A549 (cell line): ENCODE measurements around the gene CHTOP. TPM values are rescaled to one million over a fixed set of nuclear protein-coding genes. Genes with fewer than 3 reads are reported as not detected.

Experiments used
- ATAC-seq, 2 experiments: fragments of 200-7000 bp in 1 of 2; fragments of >200 bp in 1 of 2; cut with Nextera tagmentation in 1 of 2; cut with Tn5 transposase in 1 of 2; 3 replicates each; pipeline versions ENCODE4 v1.8.0 to v1.9.1; 2018 to 2020; ENCODE audit warnings: mild to moderate bottlenecking in 1 of 2, moderate library complexity in 1 of 2
- CTCF ChIA-PET: fragments of 300-600 bp; sonication (Branson Sonifier 250); formaldehyde crosslinking; extraction: SDS; loops from one replicate; lab custom pipeline; 2021; ENCODE audit warnings: antibody characterized with exemption, inconsistent platforms; lab: Yijun Ruan, JAX
- POLR2A ChIA-PET: fragments of 350-600 bp; formaldehyde crosslinking; extraction: SDS; loops from one replicate; lab custom pipeline; 2021; ENCODE audit warnings: antibody characterized with exemption, inconsistent platforms; lab: Yijun Ruan, JAX
- DNase-seq, 2 experiments: peaks; one replicate each; pipeline versions ENCODE4 v3.0.0 to v3.0.0-alpha.2; 2011 to 2016; ENCODE audit warnings: low read depth in 1 of 2, low spot score in 1 of 2
- FAIRE-seq: peaks from 2 replicates; lab custom pipeline; 2011; peaks lifted over from hg19 to GRCh38; lab: Jason Lieb, UNC
- H3K27ac ChIP-seq, 2 experiments: fragments of >200 bp; sonication (Bioruptor Twin); formaldehyde crosslinking; 3 replicates each; pipeline ENCODE4 v1.5.1; 2016 to 2017
- H3K4me1 ChIP-seq: fragments of >200 bp; sonication (Bioruptor Twin); formaldehyde crosslinking; 3 replicates; pipeline ENCODE4 v1.6.1; 2016
- H3K4me2 ChIP-seq: fragments of >200 bp; sonication (Bioruptor Twin); formaldehyde crosslinking; 3 replicates; pipeline ENCODE4 v1.6.1; 2016
- H3K4me3 ChIP-seq: fragments of >200 bp; sonication (Bioruptor Twin); formaldehyde crosslinking; 3 replicates; pipeline ENCODE4 v1.5.1; 2016
- H3K9me3 ChIP-seq: fragments of >200 bp; sonication (Bioruptor Twin); formaldehyde crosslinking; 3 replicates; pipeline ENCODE4 v1.6.1; 2016
- BHLHE40 ChIP-seq: IDR thresholded peaks from 2 replicates; pipeline ENCODE4 v1.6.1; 2012; ENCODE audit warnings: low read depth, low read length, inconsistent platforms
- CTCF ChIP-seq: fragments of >200 bp; sonication (Bioruptor Twin); formaldehyde crosslinking; IDR thresholded peaks from 3 replicates; pipeline ENCODE4 v1.5.1; 2016
- EHF ChIP-seq: fragments of 250-450 bp; sonication (Bioruptor Pico); IDR thresholded peaks from 2 replicates; pipeline ENCODE4 v1.5.0; 2020; ENCODE audit warnings: mild to moderate bottlenecking
- EHMT2 ChIP-seq: fragments of 200-600 bp; sonication (generic); IDR thresholded peaks from 2 replicates; pipeline ENCODE4 v1.6.1; 2016; ENCODE audit warnings: antibody characterized with exemption, low read depth, mild to moderate bottlenecking, moderate library complexity
- ESRRA ChIP-seq: fragments of 150-350 bp; IDR thresholded peaks from 2 replicates; pipeline ENCODE4 v1.6.1; 2014; ENCODE audit warnings: mild to moderate bottlenecking, low read length, borderline replicate concordance
- HDAC2 ChIP-seq: fragments of 200-600 bp; sonication (generic); IDR thresholded peaks from 2 replicates; pipeline ENCODE4 v1.6.1; 2016
- HOXA7 ChIP-seq: fragments of 250-450 bp; sonication (Bioruptor Pico); IDR thresholded peaks from 2 replicates; pipeline ENCODE4 v1.5.0; 2020; ENCODE audit warnings: mild to moderate bottlenecking, moderate library complexity
- MAFK ChIP-seq: fragments of 450-650 bp; IDR thresholded peaks from 2 replicates; pipeline ENCODE4 v1.6.1; 2014; ENCODE audit not compliant: partially characterized antibody
- NPAS2 ChIP-seq: fragments of 250-450 bp; sonication (Bioruptor Pico); IDR thresholded peaks from 2 replicates; pipeline ENCODE4 v1.8.0; 2022; ENCODE audit warnings: mild to moderate bottlenecking, moderate library complexity, borderline replicate concordance
- RFX5 ChIP-seq: fragments of 450-650 bp; IDR thresholded peaks from 2 replicates; pipeline ENCODE4 v1.7.1; 2014; ENCODE audit warnings: antibody characterized with exemption, mild to moderate bottlenecking, moderate library complexity
- TP53 ChIP-seq: fragments of 250-450 bp; sonication (Bioruptor Pico); IDR thresholded peaks from 2 replicates; pipeline ENCODE4 v1.5.0; 2021; ENCODE audit warnings: mild to moderate bottlenecking, moderate library complexity
- ZC3H11A ChIP-seq: fragments of 450-650 bp; IDR thresholded peaks from 2 replicates; pipeline ENCODE4 v1.6.1; 2014; ENCODE audit warnings: antibody characterized with exemption, mild to moderate bottlenecking
- WGBS: methylation state at CpG from one replicate; pipeline ENCODE4 v1.1.6; 2017; ENCODE audit errors: missing lambda C conversion rate; 5-methylcytosine and 5-hydroxymethylcytosine counted together
- polyA plus RNA-seq, 4 experiments: library from polyadenylated mRNA; depleted of rRNA in 3 of 4; stranded (reverse); fragments of >200 nt; fragmentation: RNase III in 1 of 4; extraction: RNeasy Plus Mini Kit Qiagen cat#74134 plus additional on column Dnase treatment in 1 of 4; gene quantifications; 2 replicates in 3 of 4; 3 replicates in 1 of 4; pipeline ENCODE4 v1.2.3, GENCODE V29; 2011 to 2017
- small RNA-seq, 6 experiments: library from RNA; depleted of rRNA; stranded (forward); fragments of <200 nt; gene quantifications; one replicate each; pipeline ENCODE3, GENCODE V24; 2012

The CHTOP gene
- polyA plus RNA-seq, 2 of the 4 experiments (the other 2 are of a cell fraction) = 79.2 to 98.1 TPM

- CTCF ChIA-PET = interaction anchor here (1.2 to 2.4 kb wide), 2 partner anchors 12 to 15 kb away, joined by 3 to 8 read pairs; partner anchors contain the start of gene NPR1
- Histone ChIP-seq H3K4me1 (peaks cover 19% of the 10 kb centered on the region), H3K9me3 (no peaks in the 10 kb centered on the region), H3K4me2 (no peak overlapping the region)
- DNase-seq = no peak
- no peak for ATAC-seq
- WGBS = 76% methylated on average over 2 of the region's 4 CpGs
- TF ChIP-seq HDAC2 (no peak), HOXA7 (CRISPR knock-in tag) (no peak), TP53 (CRISPR knock-in tag) (no peak), RFX5 (no peak), EHF (CRISPR knock-in tag) (no peak), CTCF (no peak), BHLHE40 (no peak), ZC3H11A (no peak), MAFK (no peak), NPAS2 (CRISPR knock-in tag) (no peak), ESRRA (no peak), EHMT2 (no peak)
- TF ChIP-seq, all 56 proteins: peak for 0
- no peak overlapping the region for H3K4me3 ChIP-seq
- H3K27ac ChIP-seq = no peak overlapping the region
- FAIRE-seq = no peak
- POLR2A ChIA-PET = interaction anchor here (0.9 kb wide), 1 partner anchor 34 kb away, joined by 3 read pairs; the partner anchor contains the start of gene INTS3
Measured at GRCh38 chr1:153693466-153693865, 59.6 kb downstream of the CHTOP start.

Small RNAs within 50 kb of the gene (small RNA-seq; reads per million reads assigned to genes)
- 0 reads per million in 6 experiments for gene MIR8083

Other genes starting within 250 kb of the CHTOP start
- gene S100A8, start 243.0 kb upstream of the CHTOP start, polyA plus RNA-seq (2011; rRNA removed) = not detected in 2 replicates
- gene S100A8, start 243.0 kb upstream of the CHTOP start, polyA plus RNA-seq (2017; fragmentation: RNase III; extraction: RNeasy Plus Mini Kit Qiagen cat#74134 plus additional on column Dnase treatment) = not detected in 3 replicates
- gene S100A7A, start 217.5 kb upstream of the CHTOP start, polyA plus RNA-seq (2011; rRNA removed) = not detected in 2 replicates
- not detected in 3 replicates for gene S100A7A, start 217.5 kb upstream of the CHTOP start, polyA plus RNA-seq (2017; fragmentation: RNase III; extraction: RNeasy Plus Mini Kit Qiagen cat#74134 plus additional on column Dnase treatment)
- not detected in 2 replicates for gene S100A7, start 173.4 kb upstream of the CHTOP start, polyA plus RNA-seq (2011; rRNA removed)
- not detected in 3 replicates for gene S100A7, start 173.4 kb upstream of the CHTOP start, polyA plus RNA-seq (2017; fragmentation: RNase III; extraction: RNeasy Plus Mini Kit Qiagen cat#74134 plus additional on column Dnase treatment)
- 898 and 1,226 TPM in 2 replicates for gene S100A6, start 98.1 kb upstream of the CHTOP start, polyA plus RNA-seq (2011; rRNA removed)
- 2,810 to 4,567 TPM (median 3,552 TPM) in 3 replicates for gene S100A6, start 98.1 kb upstream of the CHTOP start, polyA plus RNA-seq (2017; fragmentation: RNase III; extraction: RNeasy Plus Mini Kit Qiagen cat#74134 plus additional on column Dnase treatment)
- gene S100A5, start 93.1 kb upstream of the CHTOP start, polyA plus RNA-seq (2011; rRNA removed) = 0.48 and 0.68 TPM in 2 replicates
- gene S100A5, start 93.1 kb upstream of the CHTOP start, polyA plus RNA-seq (2017; fragmentation: RNase III; extraction: RNeasy Plus Mini Kit Qiagen cat#74134 plus additional on column Dnase treatment) = 0.17 to 0.57 TPM (median 0.45 TPM) in 3 replicates
- gene S100A4, start 88.3 kb upstream of the CHTOP start, polyA plus RNA-seq (2011; rRNA removed) = 590 and 814 TPM in 2 replicates
- gene S100A4, start 88.3 kb upstream of the CHTOP start, polyA plus RNA-seq (2017; fragmentation: RNase III; extraction: RNeasy Plus Mini Kit Qiagen cat#74134 plus additional on column Dnase treatment) = 2,180 to 3,189 TPM (median 2,584 TPM) in 3 replicates
- 25.0 and 25.4 TPM in 2 replicates for gene S100A3, start 84.8 kb upstream of the CHTOP start, polyA plus RNA-seq (2011; rRNA removed)
- 71.1 to 88.9 TPM (median 74.0 TPM) in 3 replicates for gene S100A3, start 84.8 kb upstream of the CHTOP start, polyA plus RNA-seq (2017; fragmentation: RNase III; extraction: RNeasy Plus Mini Kit Qiagen cat#74134 plus additional on column Dnase treatment)
- 5.1 and 6.0 TPM in 2 replicates for gene S100A2, start 68.2 kb upstream of the CHTOP start, polyA plus RNA-seq (2011; rRNA removed)
- gene S100A2, start 68.2 kb upstream of the CHTOP start, polyA plus RNA-seq (2017; fragmentation: RNase III; extraction: RNeasy Plus Mini Kit Qiagen cat#74134 plus additional on column Dnase treatment) = 13.4 to 19.5 TPM (median 15.9 TPM) in 3 replicates
- gene S100A16, start 20.9 kb upstream of the CHTOP start, polyA plus RNA-seq (2011; rRNA removed) = 270 and 294 TPM in 2 replicates
- 259 to 298 TPM (median 290 TPM) in 3 replicates for gene S100A16, start 20.9 kb upstream of the CHTOP start, polyA plus RNA-seq (2017; fragmentation: RNase III; extraction: RNeasy Plus Mini Kit Qiagen cat#74134 plus additional on column Dnase treatment)
- 0.21 and 0.65 TPM in 2 replicates for gene S100A14, start 17.7 kb upstream of the CHTOP start, polyA plus RNA-seq (2011; rRNA removed)
- gene S100A14, start 17.7 kb upstream of the CHTOP start, polyA plus RNA-seq (2017; fragmentation: RNase III; extraction: RNeasy Plus Mini Kit Qiagen cat#74134 plus additional on column Dnase treatment) = 0.16 to 0.21 TPM (median 0.21 TPM) in 3 replicates
- gene S100A13, start 6.6 kb upstream of the CHTOP start, polyA plus RNA-seq (2011; rRNA removed) = 98.9 and 113 TPM in 2 replicates
- 107 to 146 TPM (median 129 TPM) in 3 replicates for gene S100A13, start 6.6 kb upstream of the CHTOP start, polyA plus RNA-seq (2017; fragmentation: RNase III; extraction: RNeasy Plus Mini Kit Qiagen cat#74134 plus additional on column Dnase treatment)
- 0.52 and 0.59 TPM in 2 replicates for gene S100A1, start 5.6 kb upstream of the CHTOP start, polyA plus RNA-seq (2011; rRNA removed)
- 0.67 to 0.97 TPM (median 0.88 TPM) in 3 replicates for gene S100A1, start 5.6 kb upstream of the CHTOP start, polyA plus RNA-seq (2017; fragmentation: RNase III; extraction: RNeasy Plus Mini Kit Qiagen cat#74134 plus additional on column Dnase treatment)
- gene SNAPIN, start 24.6 kb downstream of the CHTOP start, polyA plus RNA-seq (2011; rRNA removed) = 70.1 and 71.4 TPM in 2 replicates
- gene SNAPIN, start 24.6 kb downstream of the CHTOP start, polyA plus RNA-seq (2017; fragmentation: RNase III; extraction: RNeasy Plus Mini Kit Qiagen cat#74134 plus additional on column Dnase treatment) = 46.6 to 52.6 TPM (median 50.5 TPM) in 3 replicates
- gene ILF2, start 36.9 kb downstream of the CHTOP start, polyA plus RNA-seq (2011; rRNA removed) = 285 and 339 TPM in 2 replicates
- 245 to 257 TPM (median 249 TPM) in 3 replicates for gene ILF2, start 36.9 kb downstream of the CHTOP start, polyA plus RNA-seq (2017; fragmentation: RNase III; extraction: RNeasy Plus Mini Kit Qiagen cat#74134 plus additional on column Dnase treatment)
- 0.34 and 0.39 TPM in 2 replicates for gene NPR1, start 44.6 kb downstream of the CHTOP start, polyA plus RNA-seq (2011; rRNA removed)
- 0.96 to 1.9 TPM (median 1.7 TPM) in 3 replicates for gene NPR1, start 44.6 kb downstream of the CHTOP start, polyA plus RNA-seq (2017; fragmentation: RNase III; extraction: RNeasy Plus Mini Kit Qiagen cat#74134 plus additional on column Dnase treatment)
- 34.1 and 44.0 TPM in 2 replicates for gene INTS3, start 94.0 kb downstream of the CHTOP start, polyA plus RNA-seq (2011; rRNA removed)
- gene INTS3, start 94.0 kb downstream of the CHTOP start, polyA plus RNA-seq (2017; fragmentation: RNase III; extraction: RNeasy Plus Mini Kit Qiagen cat#74134 plus additional on column Dnase treatment) = 21.5 to 25.1 TPM (median 23.5 TPM) in 3 replicates
- gene SLC27A3, start 141.3 kb downstream of the CHTOP start, polyA plus RNA-seq (2011; rRNA removed) = 1.3 TPM in 2 replicates
- gene SLC27A3, start 141.3 kb downstream of the CHTOP start, polyA plus RNA-seq (2017; fragmentation: RNase III; extraction: RNeasy Plus Mini Kit Qiagen cat#74134 plus additional on column Dnase treatment) = 1.8 to 2.7 TPM (median 2.1 TPM) in 3 replicates